GM12878 (cell line): ENCODE measurements around the gene HLA-DQA2. TPM values are rescaled to one million over a fixed set of nuclear protein-coding genes. Genes with fewer than 3 reads are reported as not detected.

ENCODE experiments used
- ATAC-seq: fragments of 200-7000 bp; cut with Tn5 transposase; 3 replicates; pipeline ENCODE4 v1.9.1; 2020; ENCODE audit warnings: mild to moderate bottlenecking, moderate library complexity
- BruUV-seq: library from RNA; stranded (reverse); fragments of 400-500 nt; replicated peaks from 2 replicates; lab custom pipeline; 2021; lab: Mats Ljungman, UMichigan
- CTCF ChIA-PET: fragments of 300-600 bp; sonication (Branson Sonifier 250); formaldehyde crosslinking; extraction: SDS; loops from one replicate; lab custom pipeline; 2021; ENCODE audit warnings: inconsistent platforms; lab: Yijun Ruan, JAX
- POLR2A ChIA-PET: fragments of 350-600 bp; formaldehyde crosslinking; extraction: SDS; loops from one replicate; lab custom pipeline; 2021; ENCODE audit warnings: inconsistent platforms; lab: Charles Lee
- RAD21 ChIA-PET: fragments of 300-600 bp; sonication (Branson Sonifier 250); formaldehyde crosslinking; loops from one replicate; lab custom pipeline; 2023; ENCODE audit warnings: antibody characterized with exemption; ENCODE audit not compliant: unreplicated experiment; lab: Charles Lee
- SMC1A ChIA-PET: fragments of 300-600 bp; sonication (Branson Sonifier 250); formaldehyde crosslinking; loops from one replicate; lab custom pipeline; 2023; ENCODE audit not compliant: unreplicated experiment, uncharacterized antibody; lab: Charles Lee
- DNase-seq: peaks from one replicate; pipeline ENCODE4 v3.0.0-alpha.2; 2011; ENCODE audit warnings: low read depth, low spot score
- FAIRE-seq: peaks from 3 replicates; lab custom pipeline; 2011; peaks lifted over from hg19 to GRCh38; lab: Jason Lieb, UNC
- H2AFZ ChIP-seq: 2 replicates; pipeline ENCODE4 v1.6.0; 2011; ENCODE audit warnings: low read depth, low read length, control low read depth; ENCODE audit not compliant: control insufficient read depth
- H3K27ac ChIP-seq: 2 replicates; pipeline ENCODE4 v1.5.1; 2011; ENCODE audit warnings: control low read depth; ENCODE audit not compliant: control insufficient read depth, insufficient read depth
- H3K27me3 ChIP-seq, 2 experiments: replicated peaks in 1 of 2; 2 replicates each; pipeline versions ENCODE4 v1.6.0 to v1.6.1; 2011; ENCODE audit warnings: low read length in 1 of 2; ENCODE audit not compliant: control insufficient read depth in 2 of 2, insufficient read depth in 2 of 2
- H3K36me3 ChIP-seq, 2 experiments: 2 replicates each; pipeline ENCODE4 v1.5.1; 2011; ENCODE audit warnings: low read length in 1 of 2; ENCODE audit not compliant: control insufficient read depth in 2 of 2, insufficient read depth in 2 of 2
- H3K4me1 ChIP-seq: 2 replicates; pipeline ENCODE4 v1.6.1; 2011; ENCODE audit warnings: mild to moderate bottlenecking, low read length, moderate library complexity, mixed read lengths; ENCODE audit not compliant: control insufficient read depth, insufficient read depth
- H3K4me2 ChIP-seq: 2 replicates; pipeline ENCODE4 v1.6.0; 2011; ENCODE audit warnings: control low read depth; ENCODE audit not compliant: control insufficient read depth, insufficient read depth
- H3K4me3 ChIP-seq: fragments of 200-600 bp; sonication (generic); 2 replicates; pipeline ENCODE4 v1.5.1; 2016
- H3K79me2 ChIP-seq: 2 replicates; pipeline ENCODE4 v1.6.0; 2011; ENCODE audit warnings: low read length; ENCODE audit not compliant: control insufficient read depth, insufficient read depth
- H3K9ac ChIP-seq: 2 replicates; pipeline ENCODE4 v1.8.0; 2011; ENCODE audit warnings: low read length, control low read depth, mixed read lengths; ENCODE audit not compliant: control insufficient read depth, insufficient read depth
- H3K9me3 ChIP-seq: replicated peaks from 3 replicates; pipeline ENCODE4 v1.5.1; 2011; ENCODE audit warnings: mild to moderate bottlenecking, low read length; ENCODE audit not compliant: control insufficient read depth, insufficient read depth
- H4K20me1 ChIP-seq: 2 replicates; pipeline ENCODE4 v1.6.0; 2011; ENCODE audit not compliant: control insufficient read depth, insufficient read depth
- CTCF ChIP-seq, 3 experiments: IDR thresholded peaks in 2 of 3; conservative IDR thresholded peaks in 1 of 3; 2 replicates each; pipeline ENCODE4 v1.5.1; 2011; ENCODE audit warnings: low read depth in 3 of 3, low read length in 3 of 3, mild to moderate bottlenecking in 3 of 3, control low read depth in 2 of 3, moderate library complexity in 2 of 3, inconsistent platforms in 1 of 3, mixed read lengths in 1 of 3; ENCODE audit not compliant: control insufficient read depth in 2 of 3, insufficient read depth in 1 of 3; ENCODE audit errors: extremely low read depth in 1 of 3
- FOXK2 ChIP-seq: fragments of 450-650 bp; IDR thresholded peaks from 2 replicates; pipeline ENCODE4 v1.6.1; 2017; ENCODE audit warnings: mild to moderate bottlenecking, moderate library complexity
- NFYB ChIP-seq: IDR thresholded peaks from 2 replicates; pipeline ENCODE4 v1.6.1; 2011; ENCODE audit warnings: low read depth, mild to moderate bottlenecking, low read length, improper control_type of control experiment, moderate library complexity; ENCODE audit not compliant: insufficient read depth
- NR2C1 ChIP-seq: fragments of 450-650 bp; IDR thresholded peaks from 2 replicates; pipeline ENCODE4 v1.6.1; 2017; ENCODE audit warnings: antibody characterized with exemption, mild to moderate bottlenecking, moderate library complexity
- PAX5 ChIP-seq: IDR thresholded peaks from 2 replicates; pipeline ENCODE4 v1.6.1; 2011; ENCODE audit warnings: low read depth, low read length, borderline replicate concordance
- RAD21 ChIP-seq: IDR thresholded peaks from 2 replicates; pipeline ENCODE4 v1.6.1; 2011; ENCODE audit warnings: mild to moderate bottlenecking, low read depth, low read length, moderate library complexity; ENCODE audit not compliant: insufficient read depth
- SMC3 ChIP-seq: IDR thresholded peaks from 2 replicates; pipeline ENCODE4 v1.6.1; 2011; ENCODE audit warnings: low read length, improper control_type of control experiment, borderline replicate concordance
- TCF3 ChIP-seq: IDR thresholded peaks from 2 replicates; pipeline ENCODE4 v1.6.1; 2012; ENCODE audit warnings: low read depth, mild to moderate bottlenecking, low read length, borderline replicate concordance; ENCODE audit not compliant: insufficient read depth
- YY1 ChIP-seq: IDR thresholded peaks from 2 replicates; pipeline ENCODE4 v1.6.1; 2011; ENCODE audit warnings: low read depth, mild to moderate bottlenecking, low read length
- ZBTB33 ChIP-seq: fragments of 450-650 bp; IDR thresholded peaks from 2 replicates; pipeline ENCODE4 v1.6.1; 2017; ENCODE audit warnings: mild to moderate bottlenecking
- WGBS: methylation state at CpG from one replicate; pipeline ENCODE4 v1.1.6; 2016; ENCODE audit warnings: low lambda C conversion rate; ENCODE audit not compliant: insufficient replicate concordance, insufficient coverage; ENCODE audit errors: missing lambda C conversion rate; 5-methylcytosine and 5-hydroxymethylcytosine counted together
- in situ Hi-C: fragments of 300-500 bp; cut with MboI; formaldehyde crosslinking; loops from 9 replicates; pipeline ENCODE4 v1.14.3; 2018; ENCODE audit warnings: mixed read lengths
- intact Hi-C: fragments of 100-400 bp; cut with micrococcal nuclease; formaldehyde crosslinking; loops from one replicate; pipeline ENCODE4 v1.14.2; 2022; ENCODE audit not compliant: unreplicated experiment
- polyA plus RNA-seq, 11 experiments: library from polyadenylated mRNA; depleted of rRNA in 4 of 11; unstranded in 6 of 11; stranded (reverse) in 5 of 11; fragments of >200 nt; fragmentation: Nextera tagmentation in 4 of 11; fragmentation: Illumina TruSeq in 1 of 11; extraction: Ambion mirVana in 4 of 11; extraction: Trizol in 1 of 11; gene quantifications; 1 replicate in 1 of 11; 2 replicates in 10 of 11; pipeline versions ENCODE4 v1.2.1 to v1.2.3, GENCODE V29; 2011 to 2016; ENCODE audit warnings: inconsistent platforms in 2 of 11, missing spikeins in 2 of 11, low read depth in 1 of 11
- total RNA-seq, 4 experiments: library from RNA; depleted of rRNA in 3 of 4; stranded (reverse); fragments of >200 nt in 3 of 4; fragmentation: Illumina TruSeq in 1 of 4; extraction: Trizol in 1 of 4; gene quantifications; 2 replicates each; pipeline versions ENCODE4 v1.2.1 to v1.2.3, GENCODE V29; 2013 to 2021

Gene HLA-DQA2
- total and polyA plus RNA-seq, 10 of the 15 experiments (the other 5 are each of a cell fraction or from before 2014, with no cell fraction given): 9.1 to 26.4 (median 16.3) TPM

- FAIRE-seq (peak; percentile 89), DNase-seq (peak; percentile 27), ATAC-seq (peak; percentile 94)
- Histone ChIP-seq H3K4me1 (no peaks in the 10 kb centered on the region), H3K36me3 (no peaks in the 10 kb centered on the region), H3K27me3 (no peaks in the 10 kb centered on the region; a peak in 1 of 4 replicates), H3K9me3 (no peaks in the 10 kb centered on the region; the same call in 2 of the 3 replicates), H3K27ac (no peak overlapping the region), H3K4me3 (no peak overlapping the region), H3K9ac (no peak overlapping the region), H2AFZ (no peak overlapping the region), H3K79me2 (no peaks in the 10 kb centered on the region), H3K4me2 (no peak overlapping the region), H4K20me1 (no peaks in the 10 kb centered on the region)
- ChIA-PET SMC1A (interaction anchor here (0.7 to 4.8 kb wide), 37 partner anchors 8 to 723 kb away, joined by 3 to 99 read pairs (median 5); partner anchors contain the start of genes BTNL2 and HLA-DQB2), CTCF (interaction anchor here (0.6 to 9.6 kb wide), 59 partner anchors 8 to 667 kb away, joined by 3 to 200 read pairs (median 4); partner anchors contain the start of genes BTNL2, HLA-DQB2 and TAP2), RAD21 (interaction anchor here (0.7 to 4.1 kb wide), 38 partner anchors 9 to 541 kb away, joined by 3 to 60 read pairs (median 4); partner anchors contain the start of genes TAP1 and TAP2), POLR2A (interaction anchor here (0.9 to 1.7 kb wide), 3 partner anchors 53 to 541 kb away, joined by 3 to 5 read pairs (median 4); partner anchors contain the start of gene TAP2)
- intact Hi-C loops: loop anchor here (2.0 to 10.0 kb wide), 4 partner anchors 85 to 671 kb away; no protein-coding TSS in a partner anchor
- no TSS peak for BruUV-seq
- TF ChIP-seq YY1 (0 out of 2 replicates have a peak, but pooled peaks have one; percentile 19), RAD21 (peak; percentile 80), TCF3 (no peak), PAX5 (peak; percentile 26; the same call in 1 of the 2 replicates), CTCF (IDR thresholded peaks at IDR 0.05 in 2 of 3, conservative IDR thresholded peaks at IDR 0.05 in 1 of 3; ENCODE audit: control insufficient read depth in 2 of 3, extremely low read depth in 1 of 3, insufficient read depth in 1 of 3, low read depth in 3 of 3, low read length in 3 of 3) (peak; percentile 64 to 78 (median 69)), NR2C1 (no peak), FOXK2 (no peak), SMC3 (peak; percentile 76), ZBTB33 (no peak), NFYB (no peak)
- WGBS: 47% methylated on average over 5 of the region's 5 CpGs
- in situ Hi-C loops: no loop called here
These were observed 44.8 kb downstream of the HLA-DQA2 start for GRCh38 chr6:32785781-32786533.
